Muscle of leg (tissue), 11 donors: ENCODE data around the gene C1QTNF2. TPM values are rescaled to one million over a fixed set of nuclear protein-coding genes. Genes with fewer than 3 reads are reported as not detected.
"Not testable (repeated sequence)": the region's sequence is repeated elsewhere in the genome, so short reads cannot be mapped to it uniquely, and the experiment has no call there.

Experiments
- DNase-seq: peaks from one replicate; pipeline ENCODE4 v3.0.0; 2013
- H3K27ac ChIP-seq: one replicate; pipeline ENCODE4 v1.5.1; 2013; ENCODE audit warnings: mild to moderate bottlenecking, low read length, control low read depth
- H3K27me3 ChIP-seq: one replicate; pipeline ENCODE4 v1.6.1; 2013; ENCODE audit warnings: low read length; ENCODE audit not compliant: control insufficient read depth, insufficient read depth
- H3K36me3 ChIP-seq: one replicate; pipeline ENCODE4 v1.6.1; 2013; ENCODE audit warnings: low read length; ENCODE audit not compliant: control insufficient read depth, insufficient read depth
- H3K4me1 ChIP-seq: one replicate; pipeline ENCODE4 v1.6.1; 2013; ENCODE audit warnings: low read length; ENCODE audit not compliant: control insufficient read depth, insufficient read depth
- H3K4me3 ChIP-seq: one replicate; pipeline ENCODE4 v1.5.1; 2013; ENCODE audit warnings: low read length, control low read depth
- H3K9me3 ChIP-seq: replicated peaks from 2 replicates; pipeline ENCODE4 v1.6.1; 2013; ENCODE audit warnings: low read depth, low read length; ENCODE audit not compliant: control insufficient read depth
- WGBS: methylation state at CpG from one replicate; pipeline ENCODE4 v1.1.5; 2013; ENCODE audit warnings: missing lambda C conversion rate; ENCODE audit not compliant: insufficient coverage; 5-methylcytosine and 5-hydroxymethylcytosine counted together
- polyA plus RNA-seq, 8 donors: library from polyadenylated mRNA; unstranded; fragments of 120-200 nt; gene quantifications; one replicate each; pipeline versions ENCODE4 v1.2.1 to v1.2.3, GENCODE V29; 2013; ENCODE audit warnings: inconsistent platforms in 1 of 8, low replicate concordance in 1 of 8; ENCODE audit not compliant: insufficient read length in 8 of 8, insufficient read depth in 1 of 8
- total RNA-seq: library from RNA; stranded (reverse); fragments of 120-200 nt; gene quantifications from one replicate; pipeline ENCODE4 v1.2.4, GENCODE V29; 2013

The C1QTNF2 gene
- total and polyA plus RNA-seq, 9 donors = 24.3 to 31.8 (median 26.8) TPM

DNA sequence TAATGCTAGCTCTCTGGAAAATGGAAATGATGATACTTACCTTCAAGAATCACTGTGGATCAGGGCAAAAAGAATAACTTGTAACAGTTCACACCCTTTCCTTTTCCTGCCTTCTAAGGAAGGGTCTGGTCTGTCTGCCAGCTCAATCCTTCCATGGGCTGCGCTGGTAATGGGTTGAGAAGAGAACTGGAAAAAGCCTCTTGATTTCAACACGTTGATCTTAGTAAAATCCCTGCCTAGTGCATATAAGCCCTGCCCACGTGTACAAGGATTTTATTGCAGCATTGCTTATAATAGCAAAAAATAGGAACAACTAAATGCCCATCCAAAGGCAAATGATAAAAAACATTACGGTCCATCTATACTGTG is 20.5 kb downstream of the C1QTNF2 start:
- peaks cover 54% of the 10 kb centered on the region for H3K36me3 ChIP-seq
- no peaks in the 10 kb centered on the region for H3K27me3 ChIP-seq
- no peaks in the 10 kb centered on the region for H3K9me3 ChIP-seq
- WGBS = no CpG with 5 or more reads among the region's 4 CpGs
- no peak for DNase-seq
- peaks cover 27% of the 10 kb centered on the region for H3K4me1 ChIP-seq
- H3K27ac ChIP-seq = no peak overlapping the region
- no peak overlapping the region for H3K4me3 ChIP-seq

DNA sequence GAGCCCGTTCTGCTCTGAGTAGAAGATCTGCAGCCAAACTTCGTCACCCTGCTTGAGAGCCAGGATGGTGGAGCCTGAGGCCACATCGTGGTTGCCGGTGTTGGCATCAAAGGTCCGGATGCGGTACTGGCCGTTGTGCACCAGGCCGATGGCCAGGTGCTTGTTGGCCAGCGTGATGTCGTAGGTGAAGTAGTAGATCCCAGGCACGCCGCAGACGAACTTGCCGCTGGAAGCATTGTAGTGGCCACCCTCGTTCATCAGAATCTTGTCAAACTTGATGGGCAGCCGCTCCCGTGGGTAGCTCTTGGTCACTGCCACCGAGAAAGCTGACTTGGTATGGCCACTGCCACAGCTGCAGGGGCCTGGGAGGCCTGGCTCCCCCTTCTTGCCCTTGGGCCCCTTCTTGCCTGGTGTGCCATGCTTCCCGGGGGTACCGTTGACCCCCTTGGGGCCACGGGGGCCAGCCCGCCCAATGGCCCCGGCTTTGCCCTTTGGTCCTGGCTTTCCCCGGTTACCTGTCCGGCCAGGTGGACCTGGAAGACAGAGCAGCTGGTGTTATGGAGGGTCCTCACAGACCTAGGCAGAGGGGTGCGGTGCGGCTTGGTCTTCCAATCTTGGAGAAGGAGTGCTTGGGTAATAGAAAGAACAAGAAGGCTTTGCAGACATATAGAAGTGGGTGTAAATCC is 21.0 kb downstream of the C1QTNF2 start:
- DNase-seq = no peak
- no peaks in the 10 kb centered on the region for H3K9me3 ChIP-seq
- H3K27me3 ChIP-seq = no peaks in the 10 kb centered on the region

DNA sequence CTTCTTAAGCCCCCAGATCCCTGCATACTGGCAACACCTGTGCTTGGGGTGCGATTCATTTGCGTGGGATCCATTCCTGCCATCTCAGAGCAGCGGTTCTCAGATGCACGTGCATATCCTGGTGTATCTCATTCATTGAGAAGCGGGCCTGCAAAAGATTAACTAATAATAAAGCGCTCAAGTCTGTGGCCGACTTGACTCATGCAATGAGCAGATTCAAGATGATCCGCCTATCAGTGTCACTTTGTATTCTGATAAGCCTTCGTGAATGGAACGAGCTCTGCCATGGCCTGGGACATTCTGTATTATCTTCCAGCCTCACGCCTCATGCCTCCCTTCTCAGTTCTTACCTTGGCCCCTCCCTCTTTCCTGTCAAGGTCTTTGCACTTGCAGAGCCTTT is 22.3 kb downstream of the C1QTNF2 start:
- WGBS = 81% methylated on average over 11 of the region's 11 CpGs

More for the DNA sequence above, 21.0 kb downstream of the C1QTNF2 start:
- 96% methylated on average over 27 of the region's 27 CpGs for WGBS
- H3K4me3 ChIP-seq = no peak overlapping the region
- peaks cover 26% of the 10 kb centered on the region for H3K4me1 ChIP-seq
- no peak overlapping the region for H3K27ac ChIP-seq
- peaks cover 49% of the 10 kb centered on the region for H3K36me3 ChIP-seq

DNA sequence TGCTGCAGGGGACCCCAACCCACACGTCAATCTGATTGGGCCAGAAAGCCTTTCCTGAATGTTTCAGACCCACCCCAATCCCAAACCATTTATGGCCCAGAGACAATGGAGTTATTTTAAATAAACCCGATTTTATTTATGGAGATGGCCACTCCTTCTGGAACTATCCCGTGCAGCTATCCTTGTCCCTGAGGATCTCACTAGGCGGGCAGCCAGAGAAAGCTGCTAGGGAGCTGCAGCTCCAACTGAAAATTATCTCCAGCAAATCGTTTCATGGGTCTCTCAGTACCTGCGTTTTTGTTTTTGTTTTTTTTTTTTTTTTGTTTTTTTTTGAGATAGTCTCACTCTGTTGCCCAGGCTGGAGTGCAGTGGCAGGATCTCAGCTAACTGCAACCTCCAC is 23.0 kb downstream of the C1QTNF2 start:
- H3K4me1 ChIP-seq = peaks cover 22% of the 10 kb centered on the region
- no peaks in the 10 kb centered on the region for H3K27me3 ChIP-seq
- WGBS = no CpG with 5 or more reads among the region's 6 CpGs
- H3K27ac ChIP-seq = no peak overlapping the region
- DNase-seq = peak; percentile 93
- H3K9me3 ChIP-seq = no peaks in the 10 kb centered on the region
- H3K4me3 ChIP-seq = no peak overlapping the region
- peaks cover 33% of the 10 kb centered on the region for H3K36me3 ChIP-seq

More for the DNA sequence above, 22.3 kb downstream of the C1QTNF2 start:
- H3K4me1 ChIP-seq = peaks cover 20% of the 10 kb centered on the region
- peaks cover 39% of the 10 kb centered on the region for H3K36me3 ChIP-seq
- H3K27ac ChIP-seq = no peak overlapping the region
- DNase-seq = no peak
- H3K9me3 ChIP-seq = no peaks in the 10 kb centered on the region
- no peak overlapping the region for H3K4me3 ChIP-seq
- no peaks in the 10 kb centered on the region for H3K27me3 ChIP-seq

DNA sequence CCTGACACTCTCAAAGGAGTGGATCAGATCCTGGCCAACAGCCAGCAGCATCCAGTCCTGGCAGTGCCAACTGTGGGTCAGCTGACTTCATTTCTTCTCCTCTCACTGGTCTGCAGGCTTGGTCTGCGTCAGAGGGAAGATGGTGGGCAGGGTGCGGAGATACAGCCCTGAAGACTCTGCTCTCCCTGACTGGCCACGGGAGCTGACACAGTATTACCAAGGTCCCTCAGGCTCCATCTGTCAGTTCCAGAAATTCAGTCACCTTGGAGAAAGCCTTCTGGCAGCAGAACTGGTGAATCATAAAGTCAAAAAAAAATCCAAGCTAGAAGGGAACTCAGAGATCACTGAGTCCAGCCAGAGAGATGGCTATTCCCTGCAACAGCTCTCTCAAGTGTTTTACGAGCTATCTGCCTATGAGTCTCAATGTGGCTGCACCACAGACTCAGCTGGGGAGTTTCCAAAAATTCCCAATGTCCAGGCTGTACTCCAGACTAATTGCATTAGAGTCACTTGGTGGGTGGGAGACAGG is 27.9 kb downstream of the C1QTNF2 start:
- H3K27ac ChIP-seq = no peak overlapping the region
- H3K36me3 ChIP-seq = peaks cover 5% of the 10 kb centered on the region
- H3K4me3 ChIP-seq = no peak overlapping the region
- H3K4me1 ChIP-seq = peaks cover 17% of the 10 kb centered on the region
- no peaks in the 10 kb centered on the region for H3K9me3 ChIP-seq
- no peak for DNase-seq
- H3K27me3 ChIP-seq = no peaks in the 10 kb centered on the region
- WGBS = 87% methylated on average over 4 of the region's 4 CpGs

DNA sequence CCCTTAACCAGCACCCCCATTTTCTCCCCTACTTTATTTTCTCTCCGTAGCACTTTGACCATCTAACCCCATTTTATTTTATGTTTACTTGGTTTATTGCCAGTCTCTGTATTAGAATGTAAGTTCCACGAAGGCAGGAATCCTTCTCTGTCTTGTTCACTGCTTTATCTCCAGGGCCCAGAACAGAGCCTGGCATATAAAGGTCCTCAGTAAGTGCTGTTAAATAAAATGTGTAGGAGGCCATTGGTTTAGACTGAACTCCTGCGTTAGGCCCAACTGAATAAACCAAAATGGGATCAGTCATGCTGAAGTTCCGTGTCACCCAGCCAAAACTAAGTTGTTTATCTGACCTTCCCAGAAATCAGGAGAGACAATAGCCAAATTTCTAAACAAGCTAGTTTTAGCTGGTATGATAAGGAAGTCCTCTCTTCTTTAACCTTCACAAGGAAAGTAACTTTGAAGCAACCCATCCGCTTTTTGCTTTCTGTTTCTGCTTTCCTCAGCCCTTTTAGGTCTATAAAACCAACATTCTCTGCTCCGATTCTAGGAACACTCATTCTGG is 29.0 kb downstream of the C1QTNF2 start:
- Histone ChIP-seq H3K27me3 (no peaks in the 10 kb centered on the region), H3K4me3 (no peak overlapping the region), H3K36me3 (peaks cover 2% of the 10 kb centered on the region), H3K4me1 (peaks cover 11% of the 10 kb centered on the region), H3K9me3 (no peaks in the 10 kb centered on the region), H3K27ac (no peak overlapping the region)
- 88% methylated on average over 1 of the region's 6 CpGs for WGBS
- no peak for DNase-seq

DNA sequence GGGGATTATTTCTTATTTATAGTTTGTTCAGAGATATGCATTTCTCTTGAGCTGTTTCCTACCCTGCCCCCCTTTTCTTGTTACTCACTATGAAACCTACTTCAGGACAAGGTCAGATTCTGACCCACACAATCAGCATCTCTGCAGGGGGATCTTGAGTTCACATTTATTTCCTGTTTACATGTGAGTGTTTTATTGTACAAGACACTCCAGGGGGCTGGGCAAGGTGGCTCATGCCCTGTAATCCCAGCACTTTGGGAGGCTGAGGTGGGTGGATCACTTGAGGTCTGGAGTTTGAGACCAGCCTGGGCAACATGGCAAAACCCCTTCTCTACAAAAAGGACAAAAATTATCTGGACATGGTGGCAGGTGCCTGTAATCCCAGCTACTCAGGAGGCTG is 29.9 kb downstream of the C1QTNF2 start:
- not testable (repeated sequence) for H3K36me3 ChIP-seq, H3K27ac ChIP-seq, H3K27me3 ChIP-seq, DNase-seq, H3K4me3 ChIP-seq, H3K9me3 ChIP-seq
- H3K4me1 ChIP-seq = peaks cover 11% of the 10 kb centered on the region

DNA sequence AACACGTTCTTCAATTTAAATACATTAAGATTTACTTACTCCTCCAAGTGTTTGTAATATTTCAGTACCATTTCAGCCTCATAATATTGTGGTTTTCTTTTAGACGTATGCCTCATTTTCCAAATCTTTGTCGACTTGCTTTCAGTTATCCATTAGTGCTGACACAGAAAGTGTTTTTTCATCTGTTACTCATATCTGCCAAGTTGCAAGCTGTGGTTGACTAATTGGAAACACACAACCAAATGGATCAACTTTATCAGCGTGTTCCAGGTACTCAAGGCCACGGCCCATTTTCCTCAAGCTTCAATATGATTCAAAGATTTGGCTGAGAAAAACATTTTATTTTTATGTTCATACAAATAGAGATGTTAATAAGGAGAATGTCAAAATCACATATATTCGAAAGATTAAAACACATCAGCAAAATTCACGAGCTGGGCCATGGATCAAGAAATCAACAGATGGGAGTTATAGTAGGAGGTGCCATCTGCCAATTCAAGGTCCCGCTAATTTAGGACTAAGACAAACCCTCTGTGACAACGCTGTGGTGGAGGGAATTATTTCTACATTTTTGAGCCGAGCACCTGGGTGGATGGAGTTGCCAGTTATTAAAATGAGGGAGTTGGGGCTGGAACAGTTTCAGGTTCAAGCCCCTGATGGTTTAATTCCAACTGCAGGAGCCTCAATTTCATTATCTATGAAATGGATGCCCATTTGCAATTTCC is 30.9 kb downstream of the C1QTNF2 start:
- Histone ChIP-seq H3K4me3 (no peak overlapping the region), H3K9me3 (no peaks in the 10 kb centered on the region)
- DNase-seq = no peak

DNA sequence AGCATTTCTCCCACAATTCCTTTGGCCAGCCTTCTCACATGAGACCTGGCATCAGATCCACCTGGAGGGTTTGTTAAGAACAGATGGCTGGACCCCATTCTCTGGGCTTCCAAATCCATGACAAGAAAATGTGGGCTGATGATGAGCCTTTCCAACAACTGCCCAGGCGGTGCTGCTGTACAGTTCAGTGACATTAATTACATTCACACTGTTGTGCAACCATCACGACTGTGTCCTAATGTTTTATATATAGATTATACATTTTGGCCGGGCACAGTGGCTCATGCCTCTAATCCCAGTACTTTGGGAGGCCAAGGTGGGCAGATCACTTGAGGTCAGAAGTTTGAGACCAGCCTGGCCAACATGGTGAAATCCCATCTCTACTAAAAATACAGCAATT is 35.7 kb downstream of the C1QTNF2 start:
- not testable (repeated sequence) for H3K4me1 ChIP-seq, H3K4me3 ChIP-seq, DNase-seq, H3K27ac ChIP-seq, H3K9me3 ChIP-seq, H3K36me3 ChIP-seq, H3K27me3 ChIP-seq
- no CpG with 5 or more reads among the region's 3 CpGs for WGBS

More for the DNA sequence above, 30.9 kb downstream of the C1QTNF2 start:
- H3K27me3 ChIP-seq = no peaks in the 10 kb centered on the region
- 30% methylated on average over 2 of the region's 10 CpGs for WGBS
- H3K27ac ChIP-seq = no peak overlapping the region
- H3K36me3 ChIP-seq = peaks cover 2% of the 10 kb centered on the region
- H3K4me1 ChIP-seq = peaks cover 4% of the 10 kb centered on the region

DNA sequence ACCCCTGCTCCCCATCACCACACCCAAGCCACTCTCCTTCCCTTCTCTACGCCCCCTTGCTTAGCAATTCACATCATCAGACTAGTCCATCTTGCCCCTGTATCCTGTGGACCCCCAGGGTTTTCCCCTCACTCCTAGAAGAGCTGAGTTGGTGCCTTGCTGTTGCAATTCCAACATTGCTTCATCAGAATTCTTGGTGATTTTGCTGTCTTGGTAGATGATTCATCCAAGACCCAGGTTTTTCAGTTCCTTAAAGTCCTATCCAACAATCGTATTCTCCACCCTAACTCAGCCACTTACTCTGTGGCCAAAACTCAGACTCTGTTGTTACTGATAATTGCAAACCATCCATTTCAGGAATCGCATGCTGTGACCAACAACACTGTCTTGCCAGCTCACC is 36.7 kb downstream of the C1QTNF2 start:
- no peaks in the 10 kb centered on the region for H3K36me3 ChIP-seq
- H3K9me3 ChIP-seq = no peaks in the 10 kb centered on the region
- H3K4me3 ChIP-seq = no peak overlapping the region
- no peaks in the 10 kb centered on the region for H3K4me1 ChIP-seq
- DNase-seq = no peak
- H3K27me3 ChIP-seq = no peaks in the 10 kb centered on the region
- 81% methylated on average over 3 of the region's 3 CpGs for WGBS
- H3K27ac ChIP-seq = no peak overlapping the region
